ENCODE data around the gene RAB37. TPM values are rescaled to one million over a fixed set of nuclear protein-coding genes. Genes with fewer than 3 reads are reported as not detected.

RAB37 gene
- total and polyA plus RNA-seq, 2 of the 13 experiments (the other 11 are each of a cell fraction or from before 2014, with no cell fraction given), result 0.91 to 3.7 TPM

DNA sequence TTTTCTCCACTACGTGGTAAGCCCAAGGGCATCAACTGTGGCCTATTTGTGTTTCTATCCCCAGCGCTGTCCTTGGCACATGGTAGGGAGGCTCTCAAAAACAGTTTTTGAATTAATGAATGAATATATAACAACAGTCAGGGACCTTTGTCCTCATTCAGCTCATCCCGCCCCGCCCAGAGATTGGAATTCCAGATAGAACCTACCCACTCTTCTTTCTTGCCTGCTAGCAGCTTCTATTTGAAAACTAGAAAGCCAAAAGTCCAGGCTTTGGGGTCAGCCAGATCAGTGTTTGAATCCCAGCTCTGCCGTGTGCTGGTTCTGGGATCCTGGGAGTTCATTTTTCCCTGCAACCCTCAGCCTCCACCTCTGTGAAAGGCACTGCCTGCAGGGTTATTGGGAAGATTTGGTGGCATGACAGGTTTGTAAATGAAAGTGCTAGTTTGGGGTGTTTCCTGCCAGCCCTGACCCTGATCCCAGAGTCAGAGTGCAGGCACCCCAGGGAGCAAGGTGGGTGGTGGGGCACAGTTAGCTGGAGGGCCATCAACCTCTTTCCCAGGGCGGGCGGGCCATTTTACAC is 15.9 kb downstream of the RAB37 start (continued):
- TF ChIP-seq TMF1 (CRISPR knock-in tag; IDR thresholded peaks at IDR 0.05; ENCODE audit: low read depth) (0 out of 2 replicates have a peak, but pooled peaks have one; percentile 26), ZNF205 (CRISPR knock-in tag; IDR thresholded peaks at IDR 0.05) (0 out of 2 replicates have a peak, but pooled peaks have one; percentile 12), TRIM24 (CRISPR knock-in tag; IDR thresholded peaks at IDR 0.05) (no peak), NFIC (IDR thresholded peaks at IDR 0.05; ENCODE audit: low read length) (0 out of 2 replicates have a peak, but pooled peaks have one; percentile 24), SMAD9 (CRISPR knock-in tag; IDR thresholded peaks at IDR 0.05) (no peak), ZNF382 (CRISPR knock-in tag; IDR thresholded peaks at IDR 0.05; ENCODE audit: borderline replicate concordance) (no peak), TARDBP (CRISPR knock-in tag; IDR thresholded peaks at IDR 0.05) (peak; percentile 15; the same call in 1 of the 2 replicates), BCL6 (CRISPR knock-in tag; IDR thresholded peaks at IDR 0.05) (0 out of 2 replicates have a peak, but pooled peaks have one; percentile 16), MTF2 (CRISPR knock-in tag; IDR thresholded peaks at IDR 0.05; ENCODE audit: borderline replicate concordance) (no peak), ZNF24 (IDR thresholded peaks at IDR 0.05) (peak; percentile 92), HNF4G (IDR thresholded peaks at IDR 0.05; ENCODE audit: borderline replicate concordance, low read depth, low read length) (peak; percentile 71; the same call in 1 of the 2 replicates), HNF4G (CRISPR knock-in tag; IDR thresholded peaks at IDR 0.05; ENCODE audit: borderline replicate concordance, low read depth) (no peak; the same call in 1 of the 2 replicates), SIN3A (IDR thresholded peaks at IDR 0.05; ENCODE audit: borderline replicate concordance, low read depth, low read length) (no peak), KDM5A (IDR thresholded peaks at IDR 0.05; ENCODE audit: borderline replicate concordance, low read length) (0 out of 2 replicates have a peak, but pooled peaks have one; percentile 18), ZNF121 (CRISPR knock-in tag; IDR thresholded peaks at IDR 0.05) (no peak), GATAD2A (CRISPR knock-in tag; IDR thresholded peaks at IDR 0.05) (0 out of 2 replicates have a peak, but pooled peaks have one; percentile 5), IKZF4 (CRISPR knock-in tag; IDR thresholded peaks at IDR 0.05; ENCODE audit: borderline replicate concordance, low read depth, not compliant biosample characterization) (no peak), NR2F1 (CRISPR knock-in tag; IDR thresholded peaks at IDR 0.05) (no peak), KDM4B (CRISPR knock-in tag; IDR thresholded peaks at IDR 0.05) (no peak), SKI (IDR thresholded peaks at IDR 0.05; ENCODE audit: partially characterized antibody) (no peak), TGIF2 (CRISPR knock-in tag; IDR thresholded peaks at IDR 0.05) (peak; percentile 72; the same call in 1 of the 2 replicates), PPARG (CRISPR knock-in tag; conservative IDR thresholded peaks at IDR 0.05) (peak; percentile 78), KLF16 (CRISPR knock-in tag; IDR thresholded peaks at IDR 0.05) (no peak), GTF3A (CRISPR knock-in tag; conservative IDR thresholded peaks at IDR 0.05) (no peak)
- TF ChIP-seq, protein P1, sequence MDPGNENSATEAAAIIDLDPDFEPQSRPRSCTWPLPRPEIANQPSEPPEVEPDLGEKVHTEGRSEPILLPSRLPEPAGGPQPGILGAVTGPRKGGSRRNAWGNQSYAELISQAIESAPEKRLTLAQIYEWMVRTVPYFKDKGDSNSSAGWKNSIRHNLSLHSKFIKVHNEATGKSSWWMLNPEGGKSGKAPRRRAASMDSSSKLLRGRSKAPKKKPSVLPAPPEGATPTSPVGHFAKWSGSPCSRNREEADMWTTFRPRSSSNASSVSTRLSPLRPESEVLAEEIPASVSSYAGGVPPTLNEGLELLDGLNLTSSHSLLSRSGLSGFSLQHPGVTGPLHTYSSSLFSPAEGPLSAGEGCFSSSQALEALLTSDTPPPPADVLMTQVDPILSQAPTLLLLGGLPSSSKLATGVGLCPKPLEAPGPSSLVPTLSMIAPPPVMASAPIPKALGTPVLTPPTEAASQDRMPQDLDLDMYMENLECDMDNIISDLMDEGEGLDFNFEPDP (CRISPR knock-in tag; conservative IDR thresholded peaks at IDR 0.05), result 0 out of 2 replicates have a peak, but pooled peaks have one; percentile 60
- TF ChIP-seq, protein P2, sequence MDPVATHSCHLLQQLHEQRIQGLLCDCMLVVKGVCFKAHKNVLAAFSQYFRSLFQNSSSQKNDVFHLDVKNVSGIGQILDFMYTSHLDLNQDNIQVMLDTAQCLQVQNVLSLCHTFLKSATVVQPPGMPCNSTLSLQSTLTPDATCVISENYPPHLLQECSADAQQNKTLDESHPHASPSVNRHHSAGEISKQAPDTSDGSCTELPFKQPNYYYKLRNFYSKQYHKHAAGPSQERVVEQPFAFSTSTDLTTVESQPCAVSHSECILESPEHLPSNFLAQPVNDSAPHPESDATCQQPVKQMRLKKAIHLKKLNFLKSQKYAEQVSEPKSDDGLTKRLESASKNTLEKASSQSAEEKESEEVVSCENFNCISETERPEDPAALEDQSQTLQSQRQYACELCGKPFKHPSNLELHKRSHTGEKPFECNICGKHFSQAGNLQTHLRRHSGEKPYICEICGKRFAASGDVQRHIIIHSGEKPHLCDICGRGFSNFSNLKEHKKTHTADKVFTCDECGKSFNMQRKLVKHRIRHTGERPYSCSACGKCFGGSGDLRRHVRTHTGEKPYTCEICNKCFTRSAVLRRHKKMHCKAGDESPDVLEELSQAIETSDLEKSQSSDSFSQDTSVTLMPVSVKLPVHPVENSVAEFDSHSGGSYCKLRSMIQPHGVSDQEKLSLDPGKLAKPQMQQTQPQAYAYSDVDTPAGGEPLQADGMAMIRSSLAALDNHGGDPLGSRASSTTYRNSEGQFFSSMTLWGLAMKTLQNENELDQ (CRISPR knock-in tag; IDR thresholded peaks at IDR 0.05; ENCODE audit: borderline replicate concordance), result no peak
- TF ChIP-seq, protein P3, sequence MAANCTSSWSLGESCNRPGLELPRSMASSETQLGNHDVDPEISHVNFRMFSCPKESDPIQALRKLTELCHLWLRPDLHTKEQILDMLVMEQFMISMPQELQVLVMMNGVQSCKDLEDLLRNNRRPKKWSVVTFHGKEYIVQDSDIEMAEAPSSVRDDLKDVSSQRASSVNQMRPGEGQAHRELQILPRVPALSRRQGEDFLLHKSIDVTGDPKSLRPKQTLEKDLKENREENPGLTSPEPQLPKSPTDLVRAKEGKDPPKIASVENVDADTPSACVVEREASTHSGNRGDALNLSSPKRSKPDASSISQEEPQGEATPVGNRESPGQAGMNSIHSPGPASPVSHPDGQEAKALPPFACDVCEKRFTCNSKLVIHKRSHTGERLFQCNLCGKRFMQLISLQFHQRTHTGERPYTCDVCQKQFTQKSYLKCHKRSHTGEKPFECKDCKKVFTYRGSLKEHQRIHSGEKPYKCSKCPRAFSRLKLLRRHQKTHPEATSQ (CRISPR knock-in tag; IDR thresholded peaks at IDR 0.05; ENCODE audit: borderline replicate concordance), result no peak

Measured in HepG2 (cell line).